Cardiac ventricle fibroblast (primary cell): Measurements from ENCODE around the gene COL1A1. TPM values are rescaled to one million over a fixed set of nuclear protein-coding genes. Genes with fewer than 3 reads are reported as not detected.

Source experiments
- total RNA-seq: library from RNA; depleted of rRNA; stranded (reverse); fragments of >200 nt; gene quantifications from 2 replicates; pipeline ENCODE4 v1.2.3, GENCODE V29; 2015

Gene COL1A1
- total RNA-seq: 5,352 and 6,733 TPM in 2 replicates

GRCh38 chr17:50201276-50201854, at the start of gene COL1A1:
Gene COL1A1, minus strand, starts transcription at chr17:50201631. Its CDS starts 118 bp downstream, at chr17:50201513.

GRCh38 chr17:50165867-50166517, 35.4 kb downstream of the COL1A1 start, which contains the start of gene SGCA:
Gene SGCA, plus strand, starts transcription at chr17:50166005. Its CDS starts 36 bp downstream, at chr17:50166041.

GRCh38 chr17:50150354-50151040, 50.9 kb downstream of the COL1A1 start, which contains the start of gene PPP1R9B:
Gene PPP1R9B, minus strand, starts transcription at chr17:50150677. Its CDS starts 164 bp downstream, at chr17:50150513.

Other genes with a start within 250 kb of the COL1A1 start
- gene DLX4, start 232.4 kb downstream of the COL1A1 start, total RNA-seq: not detected in 2 replicates
- 0.49 and 4.4 TPM in 2 replicates for gene DLX3, start 206.4 kb downstream of the COL1A1 start, total RNA-seq
- gene ITGA3, start 145.5 kb downstream of the COL1A1 start, total RNA-seq: 13.3 and 17.4 TPM in 2 replicates
- 30.0 and 36.0 TPM in 2 replicates for gene PDK2, start 106.3 kb downstream of the COL1A1 start, total RNA-seq
- 1.1 and 1.5 TPM in 2 replicates for gene SAMD14, start 71.5 kb downstream of the COL1A1 start, total RNA-seq
- gene PPP1R9B, start 51.0 kb downstream of the COL1A1 start, total RNA-seq: 36.7 and 42.2 TPM in 2 replicates
- 0.37 and 2.0 TPM in 2 replicates for gene SGCA, start 35.6 kb downstream of the COL1A1 start, total RNA-seq
- not detected in 2 replicates for gene TMEM92, start 72.8 kb upstream of the COL1A1 start, total RNA-seq
- 23.4 and 26.8 TPM in 2 replicates for gene XYLT2, start 144.5 kb upstream of the COL1A1 start, total RNA-seq
- gene MRPL27, start 171.6 kb upstream of the COL1A1 start, total RNA-seq: 64.3 and 68.2 TPM in 2 replicates
- gene EME1, start 171.6 kb upstream of the COL1A1 start, total RNA-seq: 0.20 and 0.94 TPM in 2 replicates
- 111 and 127 TPM in 2 replicates for gene LRRC59, start 195.9 kb upstream of the COL1A1 start, total RNA-seq
- gene ACSF2, start 224.6 kb upstream of the COL1A1 start, total RNA-seq: 29.0 and 31.8 TPM in 2 replicates